ENCODE data around the gene GTPBP10.

GTPBP10 gene, protein sequence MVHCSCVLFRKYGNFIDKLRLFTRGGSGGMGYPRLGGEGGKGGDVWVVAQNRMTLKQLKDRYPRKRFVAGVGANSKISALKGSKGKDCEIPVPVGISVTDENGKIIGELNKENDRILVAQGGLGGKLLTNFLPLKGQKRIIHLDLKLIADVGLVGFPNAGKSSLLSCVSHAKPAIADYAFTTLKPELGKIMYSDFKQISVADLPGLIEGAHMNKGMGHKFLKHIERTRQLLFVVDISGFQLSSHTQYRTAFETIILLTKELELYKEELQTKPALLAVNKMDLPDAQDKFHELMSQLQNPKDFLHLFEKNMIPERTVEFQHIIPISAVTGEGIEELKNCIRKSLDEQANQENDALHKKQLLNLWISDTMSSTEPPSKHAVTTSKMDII

DNA sequence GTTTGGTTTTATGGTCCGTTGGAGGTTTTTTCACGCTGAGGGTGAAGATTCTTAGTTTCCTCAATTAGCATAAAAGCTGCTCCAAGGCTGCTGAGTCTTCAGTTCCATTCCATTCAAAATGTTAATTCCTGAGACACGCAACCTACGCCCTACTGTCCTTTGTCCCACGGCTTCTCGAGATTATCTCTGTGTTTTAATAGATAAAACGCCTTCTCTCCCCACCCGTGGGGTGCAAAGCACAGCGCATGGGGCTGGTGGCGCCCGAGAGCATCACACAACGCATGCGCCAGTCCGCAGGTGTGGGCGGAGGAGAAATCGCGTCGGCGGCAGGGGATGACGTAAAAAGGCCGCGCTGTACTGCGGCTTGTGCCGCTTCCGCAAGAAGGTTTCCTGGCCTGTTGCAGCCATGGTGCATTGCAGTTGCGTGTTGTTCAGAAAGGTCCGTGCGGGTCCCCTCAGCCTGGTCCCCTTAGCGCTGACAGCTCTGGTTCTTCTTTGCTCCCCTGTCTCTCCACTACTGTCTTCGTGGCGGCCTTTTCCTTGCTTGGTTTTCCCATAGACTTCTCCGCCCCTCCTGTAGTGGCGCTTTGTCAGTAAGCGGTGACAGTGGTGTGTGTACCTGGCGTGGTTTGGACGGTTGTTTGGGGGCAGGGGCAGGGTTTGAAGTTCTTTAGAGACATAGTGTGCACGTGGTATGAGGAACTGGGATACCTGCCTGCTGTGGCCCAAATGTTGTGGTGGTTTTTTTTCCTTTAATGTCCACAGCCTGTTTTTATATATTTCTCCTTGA lies at the start of gene GTPBP10:
Gene GTPBP10, plus strand, starts transcription at position 381 of the 790 bp plus-strand sequence. Its CDS starts 26 bp downstream, at position 407.
- TF ChIP-seq GATA2 (IDR thresholded peaks at IDR 0.05; ENCODE audit: low read depth, low read length), result peak; percentile 76; the same call in 1 of the 2 replicates
- no peak for TF ChIP-seq GATA3 (IDR thresholded peaks at IDR 0.05; ENCODE audit: low read depth, low read length)

DNA sequence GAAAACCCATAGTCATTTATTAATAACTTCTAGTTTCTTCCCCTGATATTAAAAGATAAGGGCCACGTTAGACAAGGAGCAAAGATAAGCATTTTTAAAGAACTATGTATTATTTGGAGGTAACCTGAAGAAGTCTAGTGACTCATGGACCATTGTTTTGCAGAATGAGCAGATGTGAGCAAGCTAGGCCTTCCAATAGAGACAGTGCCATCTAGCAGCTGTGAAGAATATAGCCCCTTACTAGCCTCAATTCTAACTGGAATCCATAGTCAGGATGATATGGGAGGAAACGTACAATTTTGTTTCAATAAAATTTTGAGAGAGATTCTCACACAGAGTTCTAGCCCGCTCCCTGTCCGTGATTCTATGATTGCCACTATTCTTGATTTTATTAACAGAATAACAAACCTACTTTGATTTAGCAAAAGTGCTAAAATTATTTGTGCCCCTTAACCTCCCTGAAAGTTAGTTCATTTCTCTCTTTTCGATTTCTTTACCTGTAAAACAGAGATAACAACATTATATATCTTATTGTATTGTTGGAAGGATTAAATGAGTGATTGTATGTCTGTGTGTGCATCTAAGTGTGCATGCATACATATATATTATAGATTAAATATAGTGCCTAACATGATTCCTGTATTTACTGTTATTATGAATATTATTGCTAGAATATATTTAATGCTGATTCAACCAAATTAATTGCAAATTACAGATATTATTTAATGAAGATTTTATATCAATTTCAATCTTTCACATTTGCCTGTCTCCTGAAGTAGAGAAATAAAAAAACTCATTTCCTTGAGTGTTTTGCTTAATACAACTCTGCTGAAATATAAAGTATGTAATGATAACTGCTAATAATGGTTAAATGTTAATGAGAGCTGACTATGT lies 48.1 kb upstream of the GTPBP10 start:
- TF ChIP-seq GATA2 (IDR thresholded peaks at IDR 0.05; ENCODE audit: low read depth, low read length) (no peak), GATA3 (IDR thresholded peaks at IDR 0.05; ENCODE audit: low read depth, low read length) (no peak)

DNA sequence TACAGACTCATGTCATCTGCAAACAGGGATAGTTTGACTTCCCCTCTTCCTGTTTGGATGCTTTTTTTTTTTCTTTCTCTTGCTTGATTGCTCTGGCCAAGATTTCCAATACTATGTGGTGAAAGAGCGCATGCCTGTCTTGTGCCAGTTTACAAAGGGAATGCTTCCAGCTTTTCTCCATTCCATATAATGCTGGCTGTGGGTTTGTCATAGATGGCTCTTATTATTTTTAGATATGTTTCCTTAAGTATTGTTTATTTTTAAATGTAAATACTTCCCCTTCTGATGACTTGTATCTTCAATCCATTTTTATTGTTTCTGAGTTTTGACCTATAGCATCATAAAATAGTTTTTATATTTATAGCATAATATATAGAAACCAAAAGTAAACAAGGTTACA lies 43.3 kb upstream of the GTPBP10 start:
- TF ChIP-seq GATA2 (IDR thresholded peaks at IDR 0.05; ENCODE audit: low read depth, low read length) (no peak), GATA3 (IDR thresholded peaks at IDR 0.05; ENCODE audit: low read depth, low read length) (no peak)

DNA sequence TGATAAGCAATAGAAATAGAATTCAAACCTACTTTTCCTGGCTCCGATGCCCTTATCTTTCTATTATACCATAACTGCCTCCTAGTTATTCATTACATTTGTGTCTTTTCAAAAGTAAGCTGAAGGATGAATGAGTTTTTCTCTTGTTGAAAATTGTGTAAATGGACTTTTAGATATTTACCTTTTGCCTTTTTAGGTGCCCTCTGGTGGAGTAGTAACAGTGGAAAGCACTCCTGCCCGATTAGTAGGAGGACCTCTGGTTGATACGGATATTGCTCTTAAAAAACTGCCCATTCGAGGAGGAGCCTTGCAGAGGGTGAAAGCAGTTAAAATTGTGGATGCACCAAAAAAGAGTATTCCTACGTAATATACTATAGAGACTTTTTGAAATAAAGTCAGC lies 36.6 kb upstream of the GTPBP10 start:
- TF ChIP-seq GATA3 (IDR thresholded peaks at IDR 0.05; ENCODE audit: low read depth, low read length) (no peak), GATA2 (IDR thresholded peaks at IDR 0.05; ENCODE audit: low read depth, low read length) (no peak)

DNA sequence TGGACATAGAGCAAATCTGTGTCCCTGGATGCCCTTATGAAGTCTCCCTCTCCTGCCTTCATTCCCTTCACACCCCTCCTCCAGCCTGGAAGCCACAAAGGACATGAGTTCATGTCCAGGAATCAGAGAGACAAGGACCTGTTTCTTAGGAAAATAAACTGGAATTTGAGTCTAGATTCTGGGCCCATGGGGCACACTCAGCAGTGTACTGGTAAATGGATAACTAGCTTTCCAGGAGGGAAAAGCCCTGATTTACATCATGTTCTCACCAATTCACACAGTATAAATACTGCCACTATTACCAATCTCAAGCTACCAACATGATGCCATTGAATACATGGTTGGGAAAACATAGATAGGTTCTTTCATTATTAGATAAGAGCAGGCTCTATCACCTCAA lies 35.3 kb upstream of the GTPBP10 start:
- TF ChIP-seq GATA3 (IDR thresholded peaks at IDR 0.05; ENCODE audit: low read depth, low read length), result no peak
- TF ChIP-seq GATA2 (IDR thresholded peaks at IDR 0.05; ENCODE audit: low read depth, low read length), result no peak

DNA sequence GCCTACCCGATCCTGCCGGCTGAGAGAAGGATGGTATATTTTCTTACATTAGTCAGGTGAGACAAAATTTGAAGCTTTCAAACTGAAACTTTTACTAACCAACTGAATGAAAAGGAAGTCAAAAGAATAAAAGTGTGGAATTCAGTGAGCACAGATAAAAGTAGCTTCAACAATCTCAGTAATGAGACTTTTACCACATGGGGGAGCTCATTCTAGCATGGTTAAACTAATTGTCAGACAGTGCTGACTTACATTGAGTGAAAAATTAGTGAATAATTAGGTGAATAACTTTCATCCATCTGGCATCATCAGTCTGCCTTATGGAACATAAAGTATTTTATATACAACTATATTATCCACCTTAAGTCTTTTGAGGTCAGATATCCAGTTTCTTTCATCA lies 33.8 kb upstream of the GTPBP10 start:
- TF ChIP-seq GATA3 (IDR thresholded peaks at IDR 0.05; ENCODE audit: low read depth, low read length) (no peak), GATA2 (IDR thresholded peaks at IDR 0.05; ENCODE audit: low read depth, low read length) (no peak)

DNA sequence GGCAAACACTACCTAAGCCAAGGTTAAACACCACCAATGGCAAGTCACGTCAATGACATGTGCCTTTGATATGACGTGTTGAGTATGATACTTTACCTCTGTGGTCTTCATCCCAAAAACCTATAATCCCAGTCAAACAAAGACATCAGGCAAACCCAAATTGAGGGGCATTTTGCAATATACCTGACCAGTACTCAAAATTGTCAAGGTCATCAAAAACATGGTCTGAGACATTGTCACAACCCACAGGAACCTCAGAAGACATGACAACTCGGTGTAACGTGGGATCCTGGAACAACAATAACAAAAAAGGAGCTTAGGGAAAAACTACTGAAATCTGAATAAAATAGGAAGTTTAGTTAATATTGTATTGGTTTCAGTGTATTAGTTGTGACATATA lies 32.6 kb upstream of the GTPBP10 start:
- no peak for TF ChIP-seq GATA3 (IDR thresholded peaks at IDR 0.05; ENCODE audit: low read depth, low read length)
- no peak for TF ChIP-seq GATA2 (IDR thresholded peaks at IDR 0.05; ENCODE audit: low read depth, low read length)

DNA sequence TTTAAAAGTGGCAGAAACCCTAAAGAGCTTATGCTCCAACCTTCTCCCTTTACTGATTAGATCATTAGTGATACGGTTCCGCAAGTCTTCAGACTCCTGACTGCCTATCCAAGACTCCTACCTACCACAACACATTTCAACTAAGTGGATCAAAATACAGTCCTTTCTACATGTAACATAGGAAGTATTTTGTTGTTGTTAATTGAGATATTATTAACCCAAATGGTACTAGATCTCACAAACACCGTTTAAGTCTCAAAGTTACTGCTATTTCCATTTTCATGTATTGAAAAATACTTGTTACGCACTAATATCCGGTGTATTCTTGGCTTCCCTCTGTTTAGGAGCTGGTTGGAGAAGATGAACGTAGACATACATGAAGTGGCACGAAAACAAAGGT lies 26.5 kb upstream of the GTPBP10 start:
- TF ChIP-seq GATA3 (IDR thresholded peaks at IDR 0.05; ENCODE audit: low read depth, low read length) (no peak), GATA2 (IDR thresholded peaks at IDR 0.05; ENCODE audit: low read depth, low read length) (no peak)

DNA sequence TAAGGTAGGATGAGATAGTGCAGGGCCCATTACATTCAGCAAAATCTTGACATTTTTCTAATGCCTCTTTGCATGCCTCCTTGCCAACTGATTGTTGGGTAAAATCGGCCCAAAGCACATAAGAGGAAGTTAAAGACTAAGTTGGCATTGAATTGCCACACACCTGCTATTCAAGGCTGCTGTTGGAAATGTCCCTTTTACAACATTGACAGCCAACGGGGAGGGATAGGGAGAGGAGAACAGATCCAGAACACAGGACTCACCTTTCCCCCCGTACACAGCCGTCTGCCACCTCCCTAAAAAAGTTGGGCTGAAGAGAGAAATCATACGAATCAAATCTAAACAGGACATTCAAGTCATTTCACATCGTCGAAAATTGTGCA lies 26.1 kb upstream of the GTPBP10 start:
- TF ChIP-seq GATA2 (IDR thresholded peaks at IDR 0.05; ENCODE audit: low read depth, low read length) (no peak), GATA3 (IDR thresholded peaks at IDR 0.05; ENCODE audit: low read depth, low read length) (no peak)

DNA sequence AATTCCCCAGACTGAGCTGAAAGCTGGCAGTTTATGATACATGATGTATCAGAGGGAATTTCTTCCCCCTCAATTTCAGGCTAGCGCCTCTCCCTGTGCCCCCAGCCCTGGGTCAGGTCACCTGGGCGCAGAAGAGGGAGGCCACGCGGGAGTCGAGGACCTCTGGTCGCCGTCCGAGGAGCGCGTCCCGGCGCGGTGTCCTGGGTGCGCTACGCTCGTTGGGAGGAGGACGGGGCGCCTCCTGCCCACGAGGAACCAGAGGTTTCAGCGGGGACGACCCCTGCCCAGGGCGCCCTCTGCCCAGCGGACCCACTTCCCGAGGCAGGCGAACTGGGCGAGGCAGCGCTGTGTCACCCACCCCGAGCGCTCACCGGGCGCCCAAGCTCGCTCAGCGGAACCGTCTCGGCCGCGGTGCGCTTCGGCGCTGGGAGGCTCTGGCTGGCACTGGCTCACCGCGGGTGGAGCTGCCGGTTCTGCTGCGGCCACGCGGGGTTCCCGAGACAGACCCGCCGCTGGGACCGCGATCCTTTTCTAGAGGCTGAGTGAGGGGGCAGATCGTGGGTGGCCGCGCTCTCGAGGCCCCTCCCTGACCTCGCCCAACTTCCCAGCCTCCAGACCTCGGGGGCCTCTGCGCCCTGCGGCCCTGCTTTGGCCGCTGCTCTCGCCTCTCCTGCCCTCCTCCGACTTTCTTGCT lies 25.6 kb upstream of the GTPBP10 start, which contains the start of gene FAM237B:
Gene FAM237B, minus strand, starts transcription at position 504 of the 694 bp plus-strand sequence. CDS start 1,556 bp downstream, outside the sequence.
- TF ChIP-seq GATA2 (IDR thresholded peaks at IDR 0.05; ENCODE audit: low read depth, low read length) (no peak), GATA3 (IDR thresholded peaks at IDR 0.05; ENCODE audit: low read depth, low read length) (no peak)

DNA sequence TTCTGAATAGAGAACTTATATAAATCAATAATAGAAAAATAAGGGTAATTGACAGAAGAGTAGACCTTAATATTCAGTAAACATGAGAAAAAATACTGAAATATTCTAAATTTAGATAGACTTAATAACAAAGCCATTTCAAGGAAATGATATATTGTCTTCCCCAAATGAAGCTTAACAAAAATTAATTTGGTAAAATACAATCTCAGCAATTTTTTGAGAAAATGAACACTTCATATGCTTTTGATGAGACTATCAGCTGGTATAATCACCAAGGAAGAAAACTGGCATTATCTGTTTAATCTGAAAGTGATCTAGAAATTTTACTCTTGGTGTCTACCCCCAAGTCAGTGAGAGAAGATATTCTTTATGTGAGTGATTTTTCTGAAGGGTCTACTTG lies 23.7 kb upstream of the GTPBP10 start:
- TF ChIP-seq GATA2 (IDR thresholded peaks at IDR 0.05; ENCODE audit: low read depth, low read length) (no peak), GATA3 (IDR thresholded peaks at IDR 0.05; ENCODE audit: low read depth, low read length) (no peak)

DNA sequence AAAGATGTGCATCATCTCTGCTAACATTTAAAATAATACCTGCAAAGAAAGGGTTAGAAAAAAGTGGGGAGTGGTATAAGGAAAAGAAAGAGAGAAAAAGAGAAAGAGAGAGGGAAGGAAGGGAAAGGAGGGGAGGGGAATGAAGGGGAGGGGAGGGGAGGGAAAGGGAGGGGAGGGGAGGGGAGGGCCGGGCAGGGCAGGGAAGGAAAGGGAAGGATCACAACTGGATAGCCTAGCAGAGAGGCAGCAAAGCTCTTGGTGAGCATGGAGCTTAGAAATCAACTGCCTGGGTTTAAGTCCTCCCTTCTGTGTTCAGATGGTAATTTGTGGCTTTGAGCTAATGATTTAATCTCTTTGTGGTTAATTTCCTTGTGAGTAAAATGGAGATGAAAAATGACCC lies 20.0 kb upstream of the GTPBP10 start:
- TF ChIP-seq GATA3 (IDR thresholded peaks at IDR 0.05; ENCODE audit: low read depth, low read length) (no peak), GATA2 (IDR thresholded peaks at IDR 0.05; ENCODE audit: low read depth, low read length) (no peak)

DNA sequence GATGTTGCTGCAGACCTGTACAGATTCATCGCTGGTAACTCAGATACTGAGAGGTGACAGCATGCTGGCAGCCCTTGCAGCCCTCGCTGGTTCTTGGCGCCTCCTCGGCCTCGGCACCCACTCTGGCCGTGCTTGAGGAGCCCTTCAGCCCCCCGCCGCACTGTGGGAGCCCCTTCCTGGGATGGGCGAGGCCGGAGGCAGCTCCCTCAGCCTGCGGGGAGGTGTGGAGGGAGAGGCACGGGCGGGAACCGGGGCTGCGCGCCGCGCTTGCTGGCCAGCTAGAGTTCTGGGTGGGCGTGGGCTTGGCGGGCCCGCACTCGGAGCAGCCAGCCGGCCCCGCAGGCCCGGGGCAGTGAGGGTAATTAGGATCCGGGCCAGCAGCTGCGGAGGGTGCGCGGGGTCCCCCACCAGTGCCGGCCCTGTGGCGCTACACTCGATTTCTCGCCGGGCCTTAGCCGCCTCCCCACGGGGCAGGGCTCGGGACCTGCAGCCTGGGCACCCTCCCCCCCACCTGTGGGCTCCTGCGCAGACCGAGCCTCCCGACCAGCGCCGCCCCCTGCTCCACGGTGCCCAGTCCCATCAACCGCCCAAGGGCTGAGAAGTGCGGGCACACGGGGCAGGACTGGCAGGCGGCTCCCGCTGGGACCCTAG lies 12.2 kb upstream of the GTPBP10 start:
- TF ChIP-seq GATA3 (IDR thresholded peaks at IDR 0.05; ENCODE audit: low read depth, low read length) (no peak), GATA2 (IDR thresholded peaks at IDR 0.05; ENCODE audit: low read depth, low read length) (no peak)

Data from SH-SY5Y (cell line).